ENCODE results near the gene RPS27L.
A peak's percentile ranks its signal among the peaks of the same experiment; 100 is the strongest.

Gene RPS27L

DNA sequence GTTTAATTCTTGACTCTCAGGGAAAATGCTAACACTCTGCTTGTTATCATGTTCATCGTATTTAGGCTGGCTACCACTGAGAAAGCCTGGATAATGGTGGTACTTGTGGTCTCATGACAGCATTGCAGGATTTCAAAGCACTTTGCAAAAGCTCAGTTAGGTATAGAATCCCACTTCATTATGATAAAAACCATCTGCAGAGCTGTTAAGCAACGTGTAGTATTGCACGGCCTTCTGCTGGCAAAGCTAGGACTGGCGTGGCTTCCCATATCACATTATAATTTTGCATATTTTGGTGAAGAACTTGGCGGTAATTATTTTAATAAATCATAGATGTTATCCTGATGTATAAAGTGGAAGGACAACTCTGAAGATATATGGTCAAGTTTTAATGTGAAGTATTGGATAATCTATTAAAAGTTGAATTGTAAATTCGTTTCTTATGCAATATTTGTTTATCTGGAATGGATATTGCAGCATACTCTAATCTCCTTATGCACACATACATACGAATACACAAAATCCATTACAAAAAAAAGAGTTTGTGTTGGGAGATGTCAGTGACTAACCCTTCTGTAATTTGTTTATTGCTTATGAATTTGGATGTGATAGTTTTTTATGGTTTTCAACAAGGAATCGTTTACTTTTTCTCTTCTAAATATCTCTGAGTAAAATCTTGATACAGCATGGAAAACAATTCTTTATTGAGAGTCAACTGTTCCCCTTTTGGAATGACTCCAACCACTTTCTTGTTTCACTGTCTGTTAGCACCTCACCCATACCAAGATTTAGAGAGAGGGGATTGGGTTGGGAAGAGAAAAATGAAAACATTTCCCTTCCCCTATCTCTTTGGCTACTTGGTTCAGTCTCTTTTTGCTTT is 41.3 kb upstream of the RPS27L start:
- peak overlapping the region; percentile 4 for H3K4me3 ChIP-seq (ENCODE audit: low read depth, low read length)
- TF ChIP-seq, protein P1, sequence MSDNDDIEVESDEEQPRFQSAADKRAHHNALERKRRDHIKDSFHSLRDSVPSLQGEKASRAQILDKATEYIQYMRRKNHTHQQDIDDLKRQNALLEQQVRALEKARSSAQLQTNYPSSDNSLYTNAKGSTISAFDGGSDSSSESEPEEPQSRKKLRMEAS (IDR thresholded peaks at IDR 0.05; ENCODE audit: low read depth, low read length), result peak; percentile 43; the same call in 1 of the 2 replicates
- TF ChIP-seq MYC (IDR thresholded peaks at IDR 0.05; ENCODE audit: low read depth, low read length), result no peak; the same call in 1 of the 2 replicates
- TF ChIP-seq, protein P2, sequence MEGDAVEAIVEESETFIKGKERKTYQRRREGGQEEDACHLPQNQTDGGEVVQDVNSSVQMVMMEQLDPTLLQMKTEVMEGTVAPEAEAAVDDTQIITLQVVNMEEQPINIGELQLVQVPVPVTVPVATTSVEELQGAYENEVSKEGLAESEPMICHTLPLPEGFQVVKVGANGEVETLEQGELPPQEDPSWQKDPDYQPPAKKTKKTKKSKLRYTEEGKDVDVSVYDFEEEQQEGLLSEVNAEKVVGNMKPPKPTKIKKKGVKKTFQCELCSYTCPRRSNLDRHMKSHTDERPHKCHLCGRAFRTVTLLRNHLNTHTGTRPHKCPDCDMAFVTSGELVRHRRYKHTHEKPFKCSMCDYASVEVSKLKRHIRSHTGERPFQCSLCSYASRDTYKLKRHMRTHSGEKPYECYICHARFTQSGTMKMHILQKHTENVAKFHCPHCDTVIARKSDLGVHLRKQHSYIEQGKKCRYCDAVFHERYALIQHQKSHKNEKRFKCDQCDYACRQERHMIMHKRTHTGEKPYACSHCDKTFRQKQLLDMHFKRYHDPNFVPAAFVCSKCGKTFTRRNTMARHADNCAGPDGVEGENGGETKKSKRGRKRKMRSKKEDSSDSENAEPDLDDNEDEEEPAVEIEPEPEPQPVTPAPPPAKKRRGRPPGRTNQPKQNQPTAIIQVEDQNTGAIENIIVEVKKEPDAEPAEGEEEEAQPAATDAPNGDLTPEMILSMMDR (IDR thresholded peaks at IDR 0.05; ENCODE audit: low read depth, low read length), result no peak
- DNase-seq (ENCODE audit: low read depth), result peak; percentile 75

DNA sequence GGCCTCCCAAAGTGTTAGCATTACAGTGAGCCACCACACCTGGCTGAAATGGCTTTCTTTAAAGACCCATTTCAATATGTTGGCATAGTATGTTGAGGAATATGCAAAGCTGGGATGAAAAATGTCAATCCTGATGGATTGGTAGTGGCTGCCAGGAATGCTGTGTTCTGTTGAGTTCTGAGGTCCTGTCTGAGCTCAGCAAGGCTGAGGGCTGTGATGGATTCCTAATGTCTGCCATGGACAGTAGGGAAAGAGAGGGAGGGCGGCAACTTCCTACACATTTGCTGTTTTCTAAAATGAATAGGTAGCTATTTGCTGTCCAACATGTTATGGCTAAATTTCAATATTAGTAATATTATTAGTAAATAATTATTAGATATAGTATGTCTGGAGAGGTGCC is 40.3 kb upstream of the RPS27L start:
- no peak overlapping the region for H3K4me3 ChIP-seq (ENCODE audit: low read depth, low read length)
- no peak for DNase-seq (ENCODE audit: low read depth)
- TF ChIP-seq, protein P2 (IDR thresholded peaks at IDR 0.05; ENCODE audit: low read depth, low read length), result no peak
- TF ChIP-seq POLR2A (IDR thresholded peaks at IDR 0.05; ENCODE audit: extremely low read depth, insufficient read length), result no peak
- TF ChIP-seq, protein P1 (IDR thresholded peaks at IDR 0.05; ENCODE audit: low read depth, low read length), result no peak
- TF ChIP-seq MYC (IDR thresholded peaks at IDR 0.05; ENCODE audit: low read depth, low read length), result no peak

DNA sequence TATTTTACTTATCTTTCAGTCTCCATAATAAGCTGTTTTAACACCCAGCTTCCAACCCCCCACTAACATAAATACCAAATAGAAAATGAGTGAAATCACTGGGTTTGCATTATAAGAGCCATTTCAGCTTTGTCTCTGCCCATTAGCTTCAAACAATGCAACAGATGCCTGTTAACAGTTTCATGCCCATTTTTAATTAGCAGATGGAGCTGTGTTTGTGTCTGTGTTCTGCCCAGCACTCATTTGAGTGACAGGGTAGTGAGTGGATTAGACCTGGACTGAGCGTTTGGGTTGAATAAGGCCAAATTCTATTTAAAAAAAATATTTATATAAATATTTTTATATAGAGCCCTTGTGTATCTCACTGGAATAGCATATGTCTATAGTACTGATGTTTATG is 39.6 kb upstream of the RPS27L start:
- no peak overlapping the region for H3K4me3 ChIP-seq (ENCODE audit: low read depth, low read length)
- no peak for DNase-seq (ENCODE audit: low read depth)
- TF ChIP-seq MYC (IDR thresholded peaks at IDR 0.05; ENCODE audit: low read depth, low read length) (no peak), POLR2A (IDR thresholded peaks at IDR 0.05; ENCODE audit: extremely low read depth, insufficient read length) (no peak)
- TF ChIP-seq, protein P1 (IDR thresholded peaks at IDR 0.05; ENCODE audit: low read depth, low read length), result no peak
- TF ChIP-seq, protein P2 (IDR thresholded peaks at IDR 0.05; ENCODE audit: low read depth, low read length), result no peak

DNA sequence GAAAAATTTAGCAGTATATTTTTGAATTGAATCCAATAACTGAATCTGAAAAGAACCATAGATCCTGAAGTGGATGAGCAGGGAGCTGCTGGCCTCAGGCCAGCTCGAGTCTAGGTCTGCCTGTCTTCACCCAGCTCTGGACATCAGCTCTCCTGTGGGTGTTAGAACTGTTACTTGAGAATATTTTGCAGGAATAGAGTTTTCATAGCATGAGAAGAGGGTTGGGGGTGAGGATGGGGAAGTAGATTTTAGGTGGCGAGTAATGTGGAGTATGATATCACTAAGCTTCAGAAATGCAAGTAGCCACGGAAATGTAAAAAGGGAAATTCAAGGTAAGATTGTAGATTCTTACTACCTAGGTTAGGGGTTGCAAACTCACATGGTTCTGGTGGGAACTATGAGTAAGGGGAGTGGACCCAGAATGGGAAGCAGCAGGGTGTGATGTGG is 38.3 kb upstream of the RPS27L start:
- no peak overlapping the region for H3K4me3 ChIP-seq (ENCODE audit: low read depth, low read length)
- TF ChIP-seq, protein P1 (IDR thresholded peaks at IDR 0.05; ENCODE audit: low read depth, low read length), result no peak
- TF ChIP-seq MYC (IDR thresholded peaks at IDR 0.05; ENCODE audit: low read depth, low read length), result no peak
- TF ChIP-seq POLR2A (IDR thresholded peaks at IDR 0.05; ENCODE audit: extremely low read depth, insufficient read length), result no peak
- TF ChIP-seq, protein P2 (IDR thresholded peaks at IDR 0.05; ENCODE audit: low read depth, low read length), result no peak
- DNase-seq (ENCODE audit: low read depth), result peak; percentile 41

DNA sequence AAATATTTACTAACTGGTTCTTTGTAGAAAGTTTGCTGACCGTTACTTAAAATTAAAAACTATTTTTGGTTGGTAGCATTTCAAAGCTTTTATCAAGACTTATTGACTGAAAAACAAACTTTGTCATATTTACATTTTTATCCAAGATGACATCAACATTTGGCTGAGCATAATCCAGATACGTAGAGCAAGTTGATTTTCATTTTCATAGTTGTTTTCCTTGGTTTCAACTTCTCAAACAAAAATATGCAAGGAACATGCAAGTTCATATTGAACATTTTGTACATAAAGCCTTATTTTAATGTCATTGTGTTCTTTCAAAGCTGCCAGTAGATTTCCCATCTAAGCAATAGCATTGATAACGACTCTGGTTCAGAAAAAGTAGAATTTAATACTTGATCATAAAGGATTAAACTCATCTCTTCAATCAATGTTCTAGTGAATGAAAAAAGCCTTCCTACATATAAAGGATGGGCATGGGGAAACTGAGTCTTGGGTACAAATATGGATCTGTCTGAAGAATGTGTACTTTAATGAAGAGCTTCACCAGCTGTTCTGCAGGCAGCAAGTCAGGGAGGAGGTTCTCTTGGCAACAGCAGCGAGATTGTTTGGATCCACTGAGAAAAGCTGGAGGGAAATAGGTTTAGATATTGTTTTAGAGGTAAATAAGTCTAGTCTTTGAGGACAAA is 37.7 kb upstream of the RPS27L start:
- no peak overlapping the region for H3K4me3 ChIP-seq (ENCODE audit: low read depth, low read length)
- DNase-seq (ENCODE audit: low read depth), result no peak
- TF ChIP-seq, protein P2 (IDR thresholded peaks at IDR 0.05; ENCODE audit: low read depth, low read length), result no peak
- no peak for TF ChIP-seq POLR2A (IDR thresholded peaks at IDR 0.05; ENCODE audit: extremely low read depth, insufficient read length)
- TF ChIP-seq, protein P1 (IDR thresholded peaks at IDR 0.05; ENCODE audit: low read depth, low read length), result no peak
- no peak for TF ChIP-seq MYC (IDR thresholded peaks at IDR 0.05; ENCODE audit: low read depth, low read length)
